ENCODE data around the gene ERCC2.
A peak's percentile ranks its signal among the peaks of the same experiment; 100 is the strongest.

Gene ERCC2

GRCh38 chr19:45327404-45328143, 42.8 kb downstream of the ERCC2 start:
- no peak overlapping the region for H3K4me3 ChIP-seq (replicated peaks in 1 of 2; ENCODE audit: low read depth in 2 of 2, low read length in 2 of 2)
- no peak for DNase-seq (ENCODE audit: low read depth in 2 of 2)
- TF ChIP-seq CTCF (IDR thresholded peaks at IDR 0.05; ENCODE audit: low read depth, low read length): no peak

GRCh38 chr19:45324349-45324907, 45.9 kb downstream of the ERCC2 start:
- no peak for TF ChIP-seq CTCF (IDR thresholded peaks at IDR 0.05; ENCODE audit: low read depth, low read length)
- no peak for DNase-seq (ENCODE audit: low read depth in 2 of 2)
- H3K4me3 ChIP-seq (replicated peaks in 1 of 2; ENCODE audit: low read depth in 2 of 2, low read length in 2 of 2): no peak overlapping the region

- no peak for DNase-seq (ENCODE audit: low read depth in 2 of 2)
- peak overlapping the region in 1 of 2 donors; percentile 35 for H3K4me3 ChIP-seq (replicated peaks in 1 of 2; ENCODE audit: low read depth in 2 of 2, low read length in 2 of 2)
- no peak for TF ChIP-seq CTCF (IDR thresholded peaks at IDR 0.05; ENCODE audit: low read depth, low read length)
Observed at GRCh38 chr19:45323671-45324081, 46.7 kb downstream of the ERCC2 start.

GRCh38 chr19:45322744-45323281, 47.6 kb downstream of the ERCC2 start, which contains the start of gene CKM:
Gene CKM (minus strand): TSS chr19:45322875. CDS start chr19:45319713, 3,162 bp downstream.
- DNase-seq (ENCODE audit: low read depth in 2 of 2): no peak
- no peak for TF ChIP-seq CTCF (IDR thresholded peaks at IDR 0.05; ENCODE audit: low read depth, low read length)
- peak within 1 kb of the TSS in 1 of 2 donors; percentile 35 for H3K4me3 ChIP-seq (replicated peaks in 1 of 2; ENCODE audit: low read depth in 2 of 2, low read length in 2 of 2)

GRCh38 chr19:45322311-45322710, 48.1 kb downstream of the ERCC2 start:
- no peak overlapping the region for H3K4me3 ChIP-seq (replicated peaks in 1 of 2; ENCODE audit: low read depth in 2 of 2, low read length in 2 of 2)
- no peak for TF ChIP-seq CTCF (IDR thresholded peaks at IDR 0.05; ENCODE audit: low read depth, low read length)

GRCh38 chr19:45321848-45322247, 48.5 kb downstream of the ERCC2 start:
- no peak for DNase-seq (ENCODE audit: low read depth in 2 of 2)
- no peak for TF ChIP-seq CTCF (IDR thresholded peaks at IDR 0.05; ENCODE audit: low read depth, low read length)
- no peak overlapping the region for H3K4me3 ChIP-seq (replicated peaks in 1 of 2; ENCODE audit: low read depth in 2 of 2, low read length in 2 of 2)

More at GRCh38 chr19:45322311-45322710, 48.1 kb downstream of the ERCC2 start:
- DNase-seq (ENCODE audit: low read depth in 2 of 2): no peak
